K562 (cell line): ENCODE data around the gene SORL1-AS1.

Experiments used
- ATAC-seq: fragments of 200-7000 bp; cut with Tn5 transposase; 3 replicates; pipeline ENCODE4 v1.9.1; 2020; ENCODE audit warnings: moderate library complexity
- BruUV-seq: library from RNA; stranded (reverse); fragments of 400-500 nt; replicated peaks from 2 replicates; lab custom pipeline; 2021; lab: Mats Ljungman, UMichigan
- CTCF ChIA-PET: fragments of 300-600 bp; formaldehyde crosslinking; extraction: SDS; loops from one replicate; lab custom pipeline; 2021; ENCODE audit warnings: low intra/inter-chr PET ratio; lab: Yijun Ruan, JAX
- POLR2A ChIA-PET: fragments of 300-600, 350-650 bp; sonication (Branson Sonifier 250); formaldehyde crosslinking; extraction: SDS; loops from one replicate; lab custom pipeline; 2021; ENCODE audit warnings: antibody characterized with exemption, inconsistent platforms; lab: Yijun Ruan, JAX
- DNase-seq, 4 experiments: peaks; one replicate each; pipeline versions ENCODE4 v3.0.0 to v3.0.0-alpha.2; 2011 to 2018; ENCODE audit warnings: low spot score in 3 of 4, mixed read lengths in 3 of 4; ENCODE audit errors: extremely low read depth in 1 of 4
- FAIRE-seq: peaks from 2 replicates; lab custom pipeline; 2011; peaks lifted over from hg19 to GRCh38; lab: Jason Lieb, UNC
- H2AFZ ChIP-seq: 2 replicates; pipeline ENCODE4 v1.6.0; 2011; ENCODE audit warnings: low read depth, low read length, control low read depth, inconsistent platforms
- H3K27ac ChIP-seq: fragments of 200-600 bp; 3 replicates; pipeline ENCODE4 v1.8.0; 2011; ENCODE audit warnings: low read depth, mild to moderate bottlenecking, control low read depth, inconsistent platforms, low read length, moderate library complexity, mixed read lengths; ENCODE audit errors: extremely low read depth
- H3K27me3 ChIP-seq, 2 experiments: fragments of 300-600 bp in 1 of 2; 2 replicates in 1 of 2; 3 replicates in 1 of 2; pipeline versions ENCODE4 v1.6.0 to v1.8.0; 2011; ENCODE audit warnings: inconsistent platforms in 2 of 2, low read length in 2 of 2, mild to moderate bottlenecking in 1 of 2, mixed read lengths in 1 of 2, moderate library complexity in 1 of 2; ENCODE audit not compliant: control insufficient read depth in 2 of 2, insufficient read depth in 2 of 2
- H3K36me3 ChIP-seq: fragments of 300-600 bp; 3 replicates; pipeline ENCODE4 v1.8.0; 2011; ENCODE audit warnings: mild to moderate bottlenecking, low read length, inconsistent platforms; ENCODE audit not compliant: control insufficient read depth, insufficient read depth
- H3K4me1 ChIP-seq, 2 experiments: fragments of 200-600 bp in 1 of 2; replicated peaks in 1 of 2; 2 replicates in 1 of 2; 3 replicates in 1 of 2; pipeline versions ENCODE4 v1.5.1 to v1.8.0; 2011; ENCODE audit warnings: inconsistent platforms in 2 of 2, low read length in 2 of 2, mild to moderate bottlenecking in 1 of 2, mixed read lengths in 1 of 2, moderate library complexity in 1 of 2; ENCODE audit not compliant: control insufficient read depth in 2 of 2, insufficient read depth in 2 of 2
- H3K4me2 ChIP-seq: 2 replicates; pipeline ENCODE4 v1.6.1; 2011; ENCODE audit warnings: low read length, control low read depth, inconsistent platforms, mixed read lengths; ENCODE audit not compliant: insufficient read depth
- H3K4me3 ChIP-seq: fragments of 200-600 bp; sonication (generic), shearing (Covaris generic); 2 replicates; pipeline ENCODE4 v1.5.1; 2016; ENCODE audit warnings: control low read depth, inconsistent platforms
- H3K79me2 ChIP-seq: fragments of 200-600 bp; 3 replicates; pipeline ENCODE4 v1.8.0; 2011; ENCODE audit warnings: low read length, inconsistent platforms; ENCODE audit not compliant: control insufficient read depth, insufficient read depth
- H3K9ac ChIP-seq, 2 experiments: 2 replicates each; pipeline versions ENCODE4 v1.6.0 to v1.6.1; 2011; ENCODE audit warnings: low read depth in 2 of 2, low read length in 2 of 2, control low read depth in 1 of 2, inconsistent platforms in 1 of 2, mild to moderate bottlenecking in 1 of 2, mixed read lengths in 1 of 2; ENCODE audit not compliant: insufficient read depth in 1 of 2
- H3K9me1 ChIP-seq: one replicate; pipeline ENCODE4 v1.6.0; 2011; ENCODE audit warnings: inconsistent platforms, mild to moderate bottlenecking, low read length, moderate library complexity; ENCODE audit not compliant: control insufficient read depth, insufficient read depth
- H3K9me3 ChIP-seq: replicated peaks from 2 replicates; pipeline ENCODE4 v1.5.1; 2011; ENCODE audit warnings: low read depth, low read length, inconsistent platforms; ENCODE audit not compliant: control insufficient read depth, insufficient read depth
- H4K20me1 ChIP-seq: replicated peaks from 2 replicates; pipeline ENCODE4 v1.6.1; 2011; ENCODE audit warnings: low read length, inconsistent platforms, mixed read lengths; ENCODE audit not compliant: control insufficient read depth, insufficient read depth
- LCOR ChIP-seq: sonication (generic); formaldehyde crosslinking; IDR thresholded peaks from 2 replicates; pipeline ENCODE4 v1.8.0; 2022; ENCODE audit warnings: mild to moderate bottlenecking, missing genetic modification reagents
- NFE2 ChIP-seq: IDR thresholded peaks from 2 replicates; pipeline ENCODE4 v1.6.1; 2014; ENCODE audit warnings: antibody characterized with exemption, low read depth
- OTX1 ChIP-seq: fragments of 450-650 bp; formaldehyde crosslinking; IDR thresholded peaks from 2 replicates; pipeline ENCODE4 v1.4.0; 2022; ENCODE audit warnings: mild to moderate bottlenecking
- TBP ChIP-seq: optimal IDR thresholded peaks from 2 replicates; pipeline ENCODE3; 2011; ENCODE audit warnings: low read depth, low read length, improper control_type of control experiment
- WGBS: fragments of 100-300 bp; shearing (Covaris generic); methylation state at CpG from one replicate; pipeline ENCODE4 v1.1.6; 2016; ENCODE audit warnings: low coverage, mixed read lengths; ENCODE audit not compliant: insufficient coverage; ENCODE audit errors: missing lambda C conversion rate; 5-methylcytosine and 5-hydroxymethylcytosine counted together
- in situ Hi-C: fragments of 300-500 bp; cut with MboI; formaldehyde crosslinking; loops from 4 replicates; pipeline ENCODE4 v1.15.0; 2018; ENCODE audit warnings: inconsistent platforms, mixed read lengths
- intact Hi-C: fragments of 100-400 bp; cut with micrococcal nuclease; formaldehyde crosslinking; loops from 2 replicates; pipeline ENCODE4 v1.14.2; 2022
- TF ChIP-seq, protein P1 (sequence below): sonication (generic); formaldehyde crosslinking; IDR thresholded peaks from 2 replicates; pipeline ENCODE4 v1.9.0; 2022; ENCODE audit warnings: mild to moderate bottlenecking, missing genetic modification reagents

The SORL1-AS1 gene

DNA sequence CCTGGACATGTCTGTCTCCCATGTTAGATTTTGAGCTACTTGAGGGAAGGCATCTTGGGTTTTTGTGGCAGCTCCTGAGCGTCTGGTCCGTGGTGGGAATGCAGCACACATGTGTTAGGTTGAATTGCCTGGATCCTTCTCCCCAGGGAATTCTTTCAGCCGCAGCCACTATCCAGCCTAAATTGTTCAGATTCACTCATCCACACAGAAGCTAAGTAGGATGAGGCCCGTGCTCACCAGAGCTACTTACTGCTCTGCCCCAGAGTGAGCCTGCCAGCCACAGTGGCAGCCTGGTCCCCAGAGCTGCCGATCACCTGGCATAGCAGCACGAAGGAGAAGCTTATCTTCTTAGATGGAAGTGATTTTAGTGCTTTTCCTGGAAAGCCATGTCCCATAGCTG lies 34.4 kb upstream of the SORL1-AS1 start (continued):
- TF ChIP-seq, protein P1, sequence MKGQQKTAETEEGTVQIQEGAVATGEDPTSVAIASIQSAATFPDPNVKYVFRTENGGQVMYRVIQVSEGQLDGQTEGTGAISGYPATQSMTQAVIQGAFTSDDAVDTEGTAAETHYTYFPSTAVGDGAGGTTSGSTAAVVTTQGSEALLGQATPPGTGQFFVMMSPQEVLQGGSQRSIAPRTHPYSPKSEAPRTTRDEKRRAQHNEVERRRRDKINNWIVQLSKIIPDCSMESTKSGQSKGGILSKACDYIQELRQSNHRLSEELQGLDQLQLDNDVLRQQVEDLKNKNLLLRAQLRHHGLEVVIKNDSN, result no peak
- TF ChIP-seq, all 486 proteins: peak for 0

DNA sequence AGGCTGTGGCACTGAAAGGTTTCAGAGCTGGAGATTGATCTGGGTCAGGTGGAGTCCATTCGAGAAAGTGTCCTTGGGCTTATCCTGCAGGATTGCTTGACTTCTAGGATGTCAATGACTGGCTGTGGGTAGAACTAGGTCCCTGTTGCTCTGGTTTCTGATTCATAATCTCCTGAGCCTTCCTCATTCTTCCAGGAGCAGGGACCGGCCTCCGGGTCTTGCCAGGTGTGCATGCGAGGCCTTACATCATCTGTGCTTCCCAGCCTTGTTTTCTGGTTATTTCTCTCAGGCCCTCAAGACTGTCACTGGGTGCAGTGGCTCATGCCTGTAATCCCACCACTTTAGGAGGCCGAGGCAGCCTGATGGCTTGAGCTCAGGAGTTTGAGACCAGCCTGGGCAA lies 33.3 kb upstream of the SORL1-AS1 start:
- no peaks in the 10 kb centered on the region for H3K79me2 ChIP-seq
- ChIA-PET POLR2A (no interaction called here), CTCF (no interaction called here)
- FAIRE-seq, result no peak
- TF ChIP-seq OTX1 (no peak), LCOR (no peak)
- H3K4me1 ChIP-seq, result no peaks in the 10 kb centered on the region
- no peak overlapping the region for H2AFZ ChIP-seq
- WGBS, result 0% methylated on average over 5 of the region's 5 CpGs
- DNase-seq, result no peak
- H3K9me1 ChIP-seq, result no peaks in the 10 kb centered on the region
- no peaks in the 10 kb centered on the region for H4K20me1 ChIP-seq
- no TSS peak for BruUV-seq
- peaks cover 0 to 4% of the 10 kb centered on the region in 2 experiments; a peak in 1 of 5 replicates for H3K27me3 ChIP-seq
- no peaks in the 10 kb centered on the region for H3K36me3 ChIP-seq
- H3K9me3 ChIP-seq, result no peaks in the 10 kb centered on the region
- ATAC-seq, result no peak
- intact Hi-C loops (no loop called here), in situ Hi-C loops (no loop called here)
- H3K27ac ChIP-seq, result no peak overlapping the region
- no peak overlapping the region for H3K4me2 ChIP-seq
- H3K9ac ChIP-seq, result no peak overlapping the region
- H3K4me3 ChIP-seq, result no peak overlapping the region

DNA sequence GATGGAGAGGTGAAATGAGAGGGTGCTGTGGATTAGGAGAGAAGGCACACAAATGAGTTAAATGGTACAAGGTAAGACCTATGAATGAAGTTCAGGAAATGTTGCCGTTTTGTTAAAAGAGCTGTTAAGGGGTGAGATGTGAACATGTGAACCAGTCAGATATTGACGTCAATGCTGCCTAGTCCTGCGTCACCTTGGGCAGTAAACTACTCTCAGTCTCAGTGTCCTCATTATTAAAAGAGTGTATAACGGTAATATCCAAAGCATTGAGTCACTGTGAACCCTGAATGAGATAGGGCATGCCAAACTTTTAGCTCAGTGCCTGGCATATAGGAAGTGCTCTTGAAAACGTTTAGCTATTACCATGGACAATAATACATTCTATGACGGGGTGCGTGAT lies 32.4 kb upstream of the SORL1-AS1 start:
- ChIA-PET POLR2A (no interaction called here), CTCF (no interaction called here)
- Histone ChIP-seq H3K79me2 (no peaks in the 10 kb centered on the region), H3K36me3 (no peaks in the 10 kb centered on the region), H3K27me3 (peaks cover 0 to 4% of the 10 kb centered on the region in 2 experiments; a peak in 1 of 5 replicates), H3K9ac (no peak overlapping the region), H3K4me2 (no peak overlapping the region), H2AFZ (no peak overlapping the region), H4K20me1 (no peaks in the 10 kb centered on the region), H3K4me3 (no peak overlapping the region), H3K27ac (no peak overlapping the region), H3K9me1 (no peaks in the 10 kb centered on the region), H3K4me1 (no peaks in the 10 kb centered on the region), H3K9me3 (no peaks in the 10 kb centered on the region)
- no peak for TF ChIP-seq TBP
- TF ChIP-seq NFE2, result no peak
- in situ Hi-C loops (no loop called here), intact Hi-C loops (no loop called here)
- DNase-seq (no peak), ATAC-seq (no peak), FAIRE-seq (no peak)
- 0% methylated on average over 7 of the region's 7 CpGs for WGBS
- BruUV-seq, result no TSS peak
